Measurements from ENCODE around the gene STRIP1.

The STRIP1 gene

GRCh38 chr1:110034451-110035235 is at the start of gene STRIP1:
Gene STRIP1 (plus strand): TSS chr1:110034624. CDS start chr1:110034638, 14 bp downstream.
- DNase-seq: peak; percentile 96

DNA sequence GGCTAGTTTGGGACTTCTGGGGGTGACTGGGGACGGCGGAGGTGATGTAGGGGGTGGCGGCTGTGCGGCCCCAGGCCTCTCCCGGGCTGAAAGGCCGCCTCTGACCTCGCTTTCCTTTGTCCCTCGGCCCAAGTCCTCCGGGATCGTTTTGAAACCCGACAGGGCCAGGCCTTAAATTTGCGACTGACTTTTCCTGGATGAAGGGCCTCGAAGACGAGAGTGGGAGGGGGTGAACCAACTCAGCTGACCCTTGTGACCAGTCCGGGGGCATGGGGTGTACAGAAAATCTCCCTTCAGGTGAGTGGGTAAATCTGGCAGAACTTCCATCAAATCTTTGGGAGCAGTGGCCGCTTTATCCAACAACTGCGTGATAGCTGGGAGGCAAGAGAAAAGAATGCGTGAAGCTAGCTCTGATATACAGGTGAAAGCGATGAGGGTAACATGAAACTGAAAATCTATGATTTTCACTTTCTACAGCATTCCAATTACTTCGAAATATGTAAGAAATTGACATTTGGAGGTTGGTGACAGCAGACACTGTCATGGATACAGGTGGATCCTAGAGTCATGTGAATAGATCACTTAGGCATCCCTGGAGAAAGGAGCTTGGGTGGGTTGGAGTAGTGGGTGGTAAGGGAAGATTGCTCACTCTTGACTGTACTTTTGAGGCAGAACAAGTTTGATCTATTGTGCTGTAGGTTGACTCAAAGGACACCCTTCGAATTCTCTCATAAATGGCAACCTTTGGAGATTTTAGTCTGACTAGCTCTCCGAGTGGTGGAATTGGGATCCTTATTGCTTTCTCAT is 49.0 kb upstream of the STRIP1 start:
- DNase-seq: no peak

GRCh38 chr1:109986054-109986444 is 48.4 kb upstream of the STRIP1 start:
- no peak for DNase-seq

GRCh38 chr1:109988349-109988914 is 46.0 kb upstream of the STRIP1 start:
- DNase-seq: no peak

- DNase-seq: no peak
Observed at GRCh38 chr1:109989506-109990301, 44.7 kb upstream of the STRIP1 start.

- DNase-seq: no peak
Observed at GRCh38 chr1:109990302-109990653, 44.1 kb upstream of the STRIP1 start.

- no peak for DNase-seq
Observed at GRCh38 chr1:109991400-109991925, 43.0 kb upstream of the STRIP1 start.

DNA sequence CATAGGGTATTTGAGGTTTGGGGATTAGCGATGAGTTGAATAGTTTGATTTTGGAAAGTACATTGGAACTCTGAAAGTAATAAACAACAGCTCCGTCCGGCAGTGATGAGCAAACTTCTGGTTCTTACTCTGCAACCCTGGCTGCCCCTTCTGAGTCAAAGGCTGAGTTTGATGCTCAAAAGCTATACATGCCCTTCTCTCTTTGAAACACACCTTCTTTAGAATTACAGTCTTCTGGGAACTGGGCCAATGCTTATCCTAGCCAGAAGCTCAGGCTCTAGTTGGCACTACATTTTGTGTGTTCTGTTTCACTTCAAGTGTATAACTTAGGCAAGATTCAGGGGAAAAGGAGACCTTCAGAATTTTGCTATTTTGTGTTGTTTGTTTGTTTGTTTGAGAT is 40.5 kb upstream of the STRIP1 start:
- no peak for DNase-seq

- DNase-seq: no peak
Observed at GRCh38 chr1:109994654-109995053, 39.8 kb upstream of the STRIP1 start.

DNA sequence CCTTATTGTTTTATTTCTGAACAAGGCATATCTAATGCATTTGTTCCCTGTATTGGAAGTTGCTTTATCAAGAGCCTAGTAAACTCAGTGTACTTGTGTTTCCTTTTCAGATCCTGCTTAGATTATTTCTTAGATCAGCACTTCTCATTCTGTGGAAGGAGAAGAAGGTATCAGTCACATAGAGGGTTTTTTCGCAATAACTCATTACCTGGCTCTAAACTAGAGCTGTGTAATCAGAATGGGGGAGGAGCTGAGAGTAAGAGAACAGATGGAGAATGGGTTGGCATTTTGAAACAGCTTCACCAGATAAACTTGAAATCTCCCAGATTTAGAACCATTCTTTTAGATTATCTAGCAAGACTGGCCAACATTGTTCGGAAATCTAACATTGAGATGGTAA is 38.9 kb upstream of the STRIP1 start:
- no peak for DNase-seq

GRCh38 chr1:109996476-109996875 is 37.9 kb upstream of the STRIP1 start:
- DNase-seq: no peak

- DNase-seq: no peak
Observed at GRCh38 chr1:109997204-109997866, 37.1 kb upstream of the STRIP1 start.

GRCh38 chr1:109997867-109998229 is 36.6 kb upstream of the STRIP1 start:
- DNase-seq: no peak

DNA sequence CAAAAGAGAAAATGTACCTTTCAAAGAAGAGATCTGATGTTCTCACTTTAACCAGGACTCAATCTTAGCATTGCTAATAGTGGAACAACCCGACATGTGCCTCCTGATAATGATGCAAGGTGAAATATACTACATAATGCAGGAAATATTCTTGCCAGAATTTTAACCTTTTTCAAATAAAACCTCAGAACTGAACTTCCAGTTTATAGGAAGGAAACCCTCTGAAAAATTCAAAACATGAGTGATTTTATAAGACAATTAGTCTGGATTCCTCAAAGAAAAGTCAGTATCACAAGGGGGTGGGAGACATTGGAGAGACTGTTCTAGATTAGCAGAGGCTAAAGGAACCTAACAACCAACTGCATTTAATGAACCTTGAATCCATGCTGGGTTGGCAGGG is 31.7 kb upstream of the STRIP1 start:
- no peak for DNase-seq

DNA sequence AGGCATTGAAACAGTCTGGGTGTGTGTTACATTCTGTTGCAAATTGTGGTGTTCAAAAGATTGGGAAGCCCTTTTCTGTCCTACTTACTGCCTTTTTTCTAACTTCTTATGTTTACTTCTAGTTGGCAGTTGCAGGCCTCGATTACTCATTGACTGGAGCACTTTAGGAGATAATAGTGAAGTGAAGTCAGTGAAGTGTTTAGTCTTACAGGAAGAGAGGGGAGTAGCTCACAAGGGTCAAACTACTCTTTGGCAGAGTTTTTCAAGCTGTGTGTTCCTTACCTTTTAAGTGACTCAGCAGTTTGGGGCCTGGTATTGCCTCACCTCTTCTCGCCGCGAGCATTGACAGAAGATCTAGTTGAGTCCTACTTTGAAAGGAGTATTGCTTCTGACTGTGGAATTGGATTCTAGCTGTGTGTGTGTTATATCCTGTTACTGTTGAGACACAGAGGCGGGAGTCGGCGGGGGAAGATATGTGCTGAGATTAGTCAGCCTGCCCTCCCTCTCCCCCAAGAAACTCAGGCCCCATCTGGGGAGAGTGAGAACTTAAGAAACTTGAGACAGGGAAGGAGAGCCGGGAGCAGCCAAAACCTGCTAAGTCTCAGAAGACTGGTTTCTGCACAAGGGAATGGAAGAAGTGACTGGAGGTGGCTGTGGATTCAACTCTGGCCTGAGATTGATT is 30.5 kb upstream of the STRIP1 start:
- no peak for DNase-seq

DNA sequence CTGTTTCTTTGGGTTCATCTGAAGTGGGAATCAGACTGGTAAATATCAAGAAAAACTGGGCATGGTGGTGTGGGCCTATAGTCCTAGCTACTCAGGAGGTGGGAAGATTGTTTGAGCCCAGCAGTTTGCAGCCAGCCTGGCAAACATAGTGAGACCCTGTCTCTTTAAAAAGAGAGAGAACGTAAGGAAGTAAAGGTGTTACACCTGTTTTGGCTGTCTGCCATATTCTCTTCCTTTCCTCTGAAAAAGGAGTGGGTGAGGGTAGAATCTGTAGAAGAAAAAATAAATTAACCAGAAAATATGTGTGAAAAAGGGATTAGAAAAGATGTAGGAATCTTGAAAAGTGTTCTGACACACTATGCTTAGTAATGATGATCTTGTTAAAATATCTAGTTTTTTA is 29.8 kb upstream of the STRIP1 start:
- no peak for DNase-seq

- no peak for DNase-seq
Observed at GRCh38 chr1:110005971-110006370, 28.5 kb upstream of the STRIP1 start.

GRCh38 chr1:110006516-110006915 is 27.9 kb upstream of the STRIP1 start:
- no peak for DNase-seq

DNA sequence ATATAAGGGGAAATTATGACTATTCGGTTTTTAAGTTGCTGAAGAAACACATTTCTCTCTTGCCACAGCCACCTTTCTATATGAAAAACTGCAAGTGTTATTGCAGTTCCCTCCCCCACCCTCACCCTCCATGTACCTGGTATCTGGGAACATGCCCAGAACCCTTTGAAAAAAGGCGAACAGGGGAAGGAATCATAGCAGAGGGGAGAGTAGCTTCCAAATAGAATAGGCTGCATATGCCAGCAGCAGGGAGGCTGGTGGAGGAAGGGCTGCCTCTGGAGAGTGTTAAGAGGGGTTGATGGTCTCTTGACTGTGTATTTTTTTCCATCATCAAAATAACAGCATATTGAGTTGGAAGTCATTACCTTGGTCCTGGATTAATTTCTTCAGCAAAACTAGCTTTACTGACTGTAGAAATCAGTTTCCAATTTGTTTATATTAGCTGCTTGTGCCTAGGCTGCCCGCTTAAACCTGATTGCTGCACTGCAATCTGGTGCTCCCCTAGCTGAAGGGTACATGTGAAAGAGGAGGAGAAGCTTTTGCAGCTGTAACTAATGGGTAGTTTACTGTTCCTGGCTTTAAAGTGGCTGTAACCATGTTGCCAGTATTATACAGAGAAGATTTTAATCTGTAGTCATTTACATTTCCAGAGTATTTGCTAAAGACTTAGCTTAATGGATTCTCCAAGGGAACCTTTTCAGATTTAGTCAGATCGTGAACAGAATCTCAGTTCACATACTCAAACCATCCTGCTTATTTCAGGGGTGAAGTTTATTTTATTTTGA is 27.2 kb upstream of the STRIP1 start:
- DNase-seq: peak; percentile 9

DNA sequence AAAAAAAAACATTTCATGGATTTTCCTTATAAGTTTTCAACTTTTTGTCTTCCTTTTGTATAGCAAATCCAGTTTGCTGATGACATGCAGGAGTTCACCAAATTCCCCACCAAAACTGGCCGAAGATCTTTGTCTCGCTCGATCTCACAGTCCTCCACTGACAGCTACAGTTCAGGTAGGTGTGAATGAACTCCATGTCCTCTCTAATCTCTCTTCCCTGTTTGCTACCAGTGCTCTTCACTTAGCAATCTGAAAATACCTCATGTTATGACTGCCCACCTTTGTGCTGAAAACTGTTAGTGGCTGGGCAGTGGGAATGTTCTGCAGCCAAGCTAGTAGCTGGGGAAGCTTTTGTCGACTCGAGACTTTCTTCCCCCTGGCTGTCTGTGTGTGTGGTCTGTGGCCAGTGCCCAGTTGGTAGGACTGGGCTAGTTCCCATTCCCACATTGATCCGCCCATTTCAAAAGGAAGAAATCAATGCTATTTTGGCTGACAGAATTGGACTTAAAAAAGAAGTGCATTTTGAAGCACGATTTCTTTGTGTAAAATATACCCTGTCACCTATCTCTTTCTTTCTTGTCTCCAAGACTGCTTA is 25.4 kb upstream of the STRIP1 start:
- no peak for DNase-seq

Measured in NCI-H1694 treated with DMSO at 0.1 percent for 48 hours (cell line).